Activated CD8-positive, alpha-beta memory T cell treated with anti-CD3 and anti-CD28 coated beads, Interleukin-2, amount 50 U/mL, for 4 hours (primary cell): Measurements from ENCODE around the gene AAMP.

ENCODE experiments used
- DNase-seq: peaks from one replicate; pipeline ENCODE4 v3.0.0-alpha.2; 2020

The AAMP gene

DNA sequence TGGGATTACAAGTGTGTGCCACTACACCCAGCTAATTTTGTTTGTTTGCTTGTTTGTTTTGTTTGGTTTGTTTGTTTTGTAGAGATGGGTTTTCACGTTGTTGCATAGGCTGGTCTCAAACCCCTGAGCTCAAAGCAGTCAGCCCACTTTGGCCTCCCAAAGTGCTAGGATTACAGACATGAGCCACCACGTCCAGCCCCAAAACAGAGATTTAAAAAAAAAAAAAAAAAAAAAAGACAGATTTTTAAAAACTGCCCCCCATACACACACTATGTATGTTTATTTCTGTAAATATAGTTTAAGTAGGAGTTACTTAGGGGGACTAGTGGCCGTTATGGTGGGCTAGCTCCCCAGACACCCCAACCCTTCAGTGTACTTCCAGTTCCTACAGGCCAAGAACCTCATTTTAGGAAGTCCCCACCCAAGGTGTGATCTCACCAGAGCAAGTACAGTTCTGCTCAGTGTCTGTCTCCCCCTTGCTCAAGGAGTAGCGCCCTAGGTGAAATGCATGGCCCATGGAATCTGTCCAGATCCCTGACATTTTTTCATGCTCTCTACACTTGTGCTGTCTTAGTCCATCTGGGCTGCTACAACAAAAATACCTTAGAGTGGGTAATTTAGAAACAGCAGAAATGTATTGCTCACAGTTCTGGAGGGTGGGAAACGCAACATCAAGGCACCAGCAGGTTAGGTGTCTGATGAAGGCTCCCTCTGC lies 23.9 kb upstream of the AAMP start:
- no peak for DNase-seq

DNA sequence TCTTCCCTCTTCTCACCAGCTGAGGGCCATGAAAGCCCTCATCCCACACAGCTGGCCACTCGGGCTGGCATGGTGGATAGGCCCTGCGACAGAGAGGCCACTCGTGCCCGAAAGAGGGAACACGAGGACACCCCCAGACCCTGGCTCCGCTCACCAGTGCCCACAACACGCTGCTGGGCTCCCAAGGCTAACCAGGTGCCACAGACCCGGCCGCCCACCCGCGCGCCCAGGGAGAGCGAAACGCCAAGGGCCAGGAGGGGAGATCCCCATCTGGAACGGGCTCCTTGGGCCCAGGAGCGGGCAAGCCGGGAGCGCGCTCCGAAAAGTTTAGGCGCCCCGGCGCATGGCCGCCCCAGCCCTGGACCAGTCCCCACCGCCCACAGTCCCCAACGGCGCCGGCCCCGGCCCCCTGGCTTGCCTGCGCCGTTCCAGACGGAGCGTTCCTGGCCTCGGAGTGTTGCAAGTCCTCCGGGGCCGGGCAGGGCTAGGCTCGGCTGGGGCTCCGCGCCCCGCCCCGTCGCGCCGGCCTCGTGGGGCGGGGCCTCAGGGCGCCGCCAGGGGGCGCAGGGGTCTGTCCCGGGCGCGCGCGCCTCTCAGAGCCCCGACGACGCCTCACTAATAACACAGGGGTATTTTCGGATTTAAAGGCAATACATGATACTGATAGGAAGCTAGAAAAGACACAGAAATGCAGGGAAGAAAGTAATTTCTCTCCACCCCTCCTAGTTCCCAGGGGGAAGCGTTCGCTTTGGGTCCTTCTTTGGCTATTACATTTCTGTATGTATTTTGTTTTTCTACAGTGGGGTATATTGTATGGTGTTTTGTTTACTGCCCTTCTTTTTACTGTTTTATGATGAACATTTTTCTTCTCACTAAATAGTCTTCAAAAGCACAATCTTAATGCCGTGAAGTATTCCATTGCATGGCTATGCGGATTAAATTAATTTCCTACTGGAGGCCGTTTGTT lies 22.4 kb upstream of the AAMP start, which contains the start of gene TMBIM1:
Gene TMBIM1, minus strand, starts transcription at position 456 of the 967 bp plus-strand sequence. CDS start 10,362 bp downstream, outside the sequence.
- DNase-seq: peak; percentile 80

DNA sequence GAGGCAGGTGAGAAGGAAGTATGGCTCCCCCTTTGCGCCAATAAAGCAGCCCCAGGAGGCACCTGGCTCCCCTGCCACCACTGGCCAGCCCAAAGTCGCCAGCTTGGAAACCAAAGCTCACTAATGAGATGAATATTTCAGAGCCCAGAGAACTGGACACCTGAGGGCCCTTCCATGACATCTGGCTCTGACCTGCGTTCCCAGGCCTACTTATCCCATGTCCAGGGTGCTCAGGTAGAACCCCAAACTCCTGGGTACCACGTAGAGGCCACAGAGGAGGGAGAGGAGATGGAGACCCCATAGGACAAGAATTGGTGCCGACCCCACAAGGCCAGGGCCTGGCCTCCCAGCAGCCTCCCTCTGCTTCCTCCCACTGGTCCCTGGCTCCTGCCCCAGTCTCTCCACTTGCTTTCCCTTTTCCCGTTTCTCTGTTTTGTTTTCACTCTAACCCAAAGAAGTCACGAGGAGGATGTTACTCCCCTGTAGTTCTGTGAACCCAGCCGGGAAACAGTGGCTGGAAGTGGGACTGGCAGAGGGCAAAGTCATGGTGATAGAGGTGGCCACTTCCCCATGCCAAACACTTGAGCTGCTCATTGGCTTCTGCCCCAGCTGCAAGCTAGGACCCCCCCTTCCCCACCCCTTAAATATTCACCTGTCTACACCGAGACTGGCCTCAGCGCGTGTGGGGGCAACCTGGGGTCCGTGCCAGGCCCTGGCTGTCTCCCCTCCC lies 21.5 kb upstream of the AAMP start:
- DNase-seq: no peak

- peak; percentile 47 for DNase-seq
Measured at GRCh38 chr2:218290316-218291261, 20.7 kb upstream of the AAMP start.

GRCh38 chr2:218289639-218290315 lies 19.8 kb upstream of the AAMP start:
- no peak for DNase-seq

DNA sequence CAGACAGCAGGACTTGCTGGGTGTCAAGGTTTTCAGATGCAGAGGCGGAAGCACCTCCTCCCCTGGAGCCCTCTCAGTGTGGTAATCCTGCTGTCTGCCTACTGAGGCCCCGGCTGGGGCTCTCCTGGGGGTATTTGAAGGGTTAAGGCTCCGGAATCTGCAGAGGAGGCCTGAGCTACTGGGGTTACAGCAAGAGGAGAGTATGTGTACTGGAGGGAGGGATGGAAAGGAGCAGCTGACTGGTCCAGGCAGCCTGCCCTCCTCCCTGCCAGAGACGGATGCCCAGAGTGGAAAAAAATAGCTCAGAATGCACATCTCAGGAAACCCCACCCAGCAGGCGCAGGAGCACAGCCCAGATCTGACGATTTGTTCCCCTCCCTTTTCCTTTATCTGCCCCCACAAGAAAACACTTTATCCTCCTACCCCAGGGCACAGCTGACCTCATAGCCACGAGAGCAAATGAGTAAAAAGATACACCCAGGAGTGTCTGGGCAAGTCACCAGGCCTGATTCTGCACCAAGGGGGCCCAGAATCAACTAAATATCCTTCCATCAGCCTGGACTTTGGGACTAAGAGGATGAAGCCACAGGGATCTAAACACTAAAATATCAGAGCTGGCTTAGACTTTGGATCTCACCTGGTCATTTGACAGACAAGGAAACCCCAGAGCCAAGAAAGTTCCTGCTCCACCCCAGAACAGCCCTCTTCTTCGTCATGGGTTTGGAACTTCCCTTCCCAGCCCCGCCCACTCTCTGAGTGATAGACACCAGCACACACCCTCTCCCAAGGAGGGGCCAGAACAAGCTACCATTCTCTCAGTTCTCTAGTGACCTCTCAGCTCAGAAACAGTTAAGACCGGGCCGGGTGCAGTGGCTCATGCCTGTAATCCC lies 16.9 kb upstream of the AAMP start:
- peak; percentile 76 for DNase-seq

DNA sequence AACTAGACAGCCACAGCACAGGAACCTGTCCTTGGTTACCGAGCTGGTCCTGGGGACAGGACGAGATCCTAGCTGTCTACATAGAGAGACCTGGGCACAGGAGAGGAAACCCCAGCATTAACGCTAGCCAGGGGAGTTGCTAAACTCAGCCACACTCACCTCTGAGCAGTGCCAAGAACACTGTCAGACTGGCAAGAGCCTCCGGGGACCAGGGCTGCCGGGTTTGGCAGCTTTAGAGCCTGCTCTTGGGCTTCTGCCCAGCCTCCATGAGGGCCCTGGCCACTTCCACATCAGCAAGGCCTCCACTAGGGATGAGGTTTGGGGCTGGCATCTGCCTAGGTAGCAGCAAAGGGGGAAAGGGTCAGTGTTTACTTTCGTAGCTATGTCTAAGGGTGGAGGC lies 15.7 kb upstream of the AAMP start:
- DNase-seq: no peak

GRCh38 chr2:218284106-218284811 lies 14.3 kb upstream of the AAMP start:
- peak; percentile 55 for DNase-seq

- no peak for DNase-seq
Measured at GRCh38 chr2:218282173-218282991, 12.4 kb upstream of the AAMP start.

- no peak for DNase-seq
Measured at GRCh38 chr2:218281449-218281848, 11.5 kb upstream of the AAMP start.

DNA sequence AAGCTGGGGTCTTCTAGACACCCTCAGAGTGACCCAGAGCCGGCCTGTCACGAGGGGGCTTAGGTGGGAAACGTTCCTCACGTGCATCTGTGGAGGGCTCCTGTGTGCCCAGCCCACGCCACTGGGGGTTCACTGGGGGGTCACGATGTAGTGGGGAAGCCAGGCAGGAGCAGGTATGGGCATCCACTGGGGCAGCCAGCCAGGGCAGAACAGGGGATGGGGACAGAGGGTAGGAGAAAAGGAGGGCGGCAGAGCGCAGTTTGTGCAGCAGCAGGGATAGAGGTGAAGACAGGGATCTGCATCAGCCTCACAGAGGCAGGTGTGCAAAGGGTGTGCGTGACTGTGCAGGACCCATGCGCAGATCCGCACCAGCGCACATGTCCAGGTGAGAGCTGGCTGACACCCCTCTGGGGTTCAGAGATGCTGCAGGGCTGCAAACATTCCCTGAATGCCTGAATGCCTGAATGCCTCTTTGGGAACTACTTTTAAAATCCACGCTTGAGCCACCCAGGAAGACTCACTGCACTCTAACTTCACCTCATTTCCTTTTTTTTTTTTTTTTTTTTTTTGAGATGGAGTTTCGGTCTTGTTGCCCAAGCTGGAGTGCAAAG lies 10.4 kb upstream of the AAMP start:
- DNase-seq: no peak

DNA sequence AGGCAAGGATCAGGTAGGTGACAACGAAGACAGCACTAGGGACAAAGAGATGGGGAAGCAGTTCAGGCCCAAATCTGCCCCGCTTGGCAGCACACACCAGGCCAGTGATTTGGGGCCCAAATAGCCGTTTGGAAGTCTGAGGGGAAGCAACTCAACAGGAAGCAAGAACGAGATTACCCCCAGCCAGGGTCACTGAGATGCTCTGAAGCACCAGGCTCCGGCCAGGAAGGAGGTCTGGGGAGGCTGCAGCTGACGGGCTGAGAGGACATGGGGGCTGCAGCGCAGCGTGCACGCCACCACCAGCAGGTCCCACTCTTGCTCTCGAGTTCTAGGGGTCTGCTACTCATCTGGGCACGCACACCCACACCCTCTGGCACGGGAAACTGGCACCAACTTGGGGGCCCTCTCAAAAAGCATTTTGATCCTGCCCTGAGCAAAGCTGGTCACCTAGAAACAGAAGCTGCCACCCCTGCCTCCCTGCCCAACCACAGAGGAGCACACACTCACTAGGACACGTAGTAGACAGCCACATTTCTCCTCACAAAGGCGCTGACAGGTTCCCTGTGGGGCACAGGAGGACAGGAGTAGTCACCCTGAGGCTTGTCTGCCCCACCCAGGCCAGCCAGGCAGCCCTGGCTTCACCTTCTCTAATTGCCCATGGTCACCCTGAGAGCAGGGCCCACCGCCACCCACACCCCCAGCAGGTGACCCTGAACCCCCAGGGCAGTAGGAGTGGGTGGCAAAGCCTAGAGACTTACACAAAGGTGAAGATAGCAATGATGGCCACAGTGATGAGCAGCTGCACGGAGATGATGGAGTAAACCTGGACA lies 8.8 kb upstream of the AAMP start:
- DNase-seq: no peak

- no peak for DNase-seq
Measured at GRCh38 chr2:218277921-218278320, 8.0 kb upstream of the AAMP start.

- DNase-seq: no peak
Measured at GRCh38 chr2:218276986-218277755, 7.2 kb upstream of the AAMP start.

DNA sequence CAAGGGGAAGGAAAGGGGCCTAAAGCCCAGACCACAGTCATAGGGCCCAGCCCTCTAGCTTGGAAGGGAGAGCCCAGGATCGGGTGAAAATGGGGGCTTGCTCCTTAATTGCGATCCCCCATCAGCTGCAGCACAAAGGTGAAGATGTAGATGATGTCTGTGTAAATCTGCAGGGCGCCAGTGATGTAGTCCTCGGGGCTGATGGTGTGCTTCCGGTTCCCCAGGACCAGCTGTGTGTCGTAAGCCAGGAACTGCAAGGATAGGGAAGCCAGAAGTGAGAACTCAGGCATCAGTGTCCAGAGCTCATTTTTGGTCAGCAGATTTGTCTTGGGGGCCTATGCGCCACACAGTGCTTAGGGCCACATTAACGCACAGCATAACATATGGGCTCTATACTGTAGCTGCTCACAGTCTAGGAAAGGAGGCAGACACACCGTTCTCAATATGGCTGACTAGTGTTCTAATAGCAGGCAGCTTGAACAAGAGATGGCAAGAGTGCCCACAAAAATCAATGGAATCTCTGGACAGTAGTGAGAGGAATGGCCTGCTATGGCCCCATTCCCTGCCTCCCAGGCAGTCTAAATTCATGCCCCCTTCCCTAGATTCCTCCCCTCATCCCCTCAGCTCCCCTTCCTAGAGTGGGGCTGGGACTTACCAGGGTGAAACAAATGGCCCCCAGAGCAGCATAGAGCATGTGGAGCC lies 5.6 kb upstream of the AAMP start:
- no peak for DNase-seq

DNA sequence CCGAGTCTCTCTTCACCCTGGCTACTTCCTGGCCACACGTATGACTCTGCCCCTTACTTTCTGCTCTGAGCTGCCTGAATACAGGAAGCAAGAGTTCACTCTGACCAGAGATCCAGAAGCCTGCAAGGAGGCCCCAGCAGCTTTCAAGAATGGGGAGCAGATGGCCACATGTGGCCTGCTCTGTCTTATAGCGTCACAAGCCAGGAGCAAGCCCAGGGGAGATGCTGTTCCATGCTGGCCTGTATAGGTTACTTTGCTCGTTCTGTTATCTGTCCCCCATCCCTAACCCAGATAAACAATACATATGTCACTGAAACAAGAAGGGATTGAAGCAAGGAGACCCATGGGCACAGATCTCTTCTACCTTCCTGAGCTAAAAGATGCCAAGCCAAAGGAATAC lies 4.6 kb upstream of the AAMP start:
- no peak for DNase-seq
